Stomach (tissue), 4 donors: ENCODE measurements around the gene GLRX5.

Source experiments
- EP300 ChIP-seq: sonication (generic); formaldehyde crosslinking; IDR thresholded peaks from one replicate; pipeline ENCODE4 v1.6.1; 2017; ENCODE audit warnings: antibody characterized with exemption
- POLR2A ChIP-seq, 4 donors: fragments of 450-650 bp; IDR thresholded peaks; one replicate each; pipeline ENCODE4 v1.6.1; 2016; ENCODE audit warnings: antibody characterized with exemption in 4 of 4, control low read depth in 2 of 4, mild to moderate bottlenecking in 1 of 4, moderate library complexity in 1 of 4
- POLR2AphosphoS5 ChIP-seq, 3 donors: sonication (generic); formaldehyde crosslinking; IDR thresholded peaks; one replicate each; pipeline ENCODE4 v1.6.1; 2016; ENCODE audit warnings: antibody characterized with exemption in 3 of 3
- TF ChIP-seq, protein P1 (sequence below), 7 experiments: fragments of 450-650 bp in 4 of 7; fragments of 200-600 bp in 3 of 7; sonication (generic) in 3 of 7; IDR thresholded peaks; one replicate each; pipeline ENCODE4 v1.5.1; 2016 to 2019; ENCODE audit warnings: antibody characterized with exemption in 7 of 7, control low read depth in 2 of 7, mild to moderate bottlenecking in 1 of 7

GRCh38 chr14:95564060-95564459 is 29.2 kb downstream of the GLRX5 start:
- TF ChIP-seq POLR2AphosphoS5 (IDR thresholded peaks at IDR 0.05), result no peak
- TF ChIP-seq, protein P1, sequence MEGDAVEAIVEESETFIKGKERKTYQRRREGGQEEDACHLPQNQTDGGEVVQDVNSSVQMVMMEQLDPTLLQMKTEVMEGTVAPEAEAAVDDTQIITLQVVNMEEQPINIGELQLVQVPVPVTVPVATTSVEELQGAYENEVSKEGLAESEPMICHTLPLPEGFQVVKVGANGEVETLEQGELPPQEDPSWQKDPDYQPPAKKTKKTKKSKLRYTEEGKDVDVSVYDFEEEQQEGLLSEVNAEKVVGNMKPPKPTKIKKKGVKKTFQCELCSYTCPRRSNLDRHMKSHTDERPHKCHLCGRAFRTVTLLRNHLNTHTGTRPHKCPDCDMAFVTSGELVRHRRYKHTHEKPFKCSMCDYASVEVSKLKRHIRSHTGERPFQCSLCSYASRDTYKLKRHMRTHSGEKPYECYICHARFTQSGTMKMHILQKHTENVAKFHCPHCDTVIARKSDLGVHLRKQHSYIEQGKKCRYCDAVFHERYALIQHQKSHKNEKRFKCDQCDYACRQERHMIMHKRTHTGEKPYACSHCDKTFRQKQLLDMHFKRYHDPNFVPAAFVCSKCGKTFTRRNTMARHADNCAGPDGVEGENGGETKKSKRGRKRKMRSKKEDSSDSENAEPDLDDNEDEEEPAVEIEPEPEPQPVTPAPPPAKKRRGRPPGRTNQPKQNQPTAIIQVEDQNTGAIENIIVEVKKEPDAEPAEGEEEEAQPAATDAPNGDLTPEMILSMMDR (IDR thresholded peaks at IDR 0.05), result no peak
- no peak for TF ChIP-seq POLR2A (IDR thresholded peaks at IDR 0.05)
- TF ChIP-seq EP300, result no peak
